ENCODE measurements around the gene CD80.

CD80 gene

DNA sequence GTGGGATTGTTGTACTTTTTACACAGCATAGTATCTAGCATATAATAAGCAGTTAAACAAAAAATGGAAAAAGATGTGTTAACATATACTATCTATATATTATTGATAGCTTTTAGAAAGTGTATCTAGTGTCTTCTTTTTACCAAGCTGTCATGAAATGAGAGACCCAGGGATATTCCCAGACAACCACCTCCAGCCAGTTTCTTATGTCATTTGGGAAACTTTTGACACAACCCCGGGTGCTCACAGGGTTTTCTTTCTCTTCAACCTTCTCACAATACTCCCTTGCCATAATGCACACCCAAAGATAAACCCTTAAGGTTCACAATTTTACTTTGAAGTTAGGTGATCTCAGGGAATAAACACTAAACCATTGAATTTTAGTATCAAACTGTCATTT, 33.4 kb upstream of the CD80 start:
- no peak for DNase-seq
- CTCF ChIA-PET = no interaction called here
- H3K27me3 Mint-ChIP-seq = peaks cover 38% of the 10 kb centered on the region
- no peak overlapping the region for H3K27ac Mint-ChIP-seq
- no peak overlapping the region for H3K4me3 Mint-ChIP-seq
- H3K4me1 Mint-ChIP-seq = peaks cover 11% of the 10 kb centered on the region
- peaks cover 11% of the 10 kb centered on the region for H3K9me3 Mint-ChIP-seq
- H3K36me3 Mint-ChIP-seq = peaks cover 6% of the 10 kb centered on the region

- Mint-ChIP-seq H3K27me3 (peaks cover 45% of the 10 kb centered on the region), H3K27ac (no peak overlapping the region), H3K4me1 (peaks cover 6% of the 10 kb centered on the region), H3K9me3 (peaks cover 11% of the 10 kb centered on the region), H3K36me3 (peaks cover 6% of the 10 kb centered on the region), H3K4me3 (no peak overlapping the region)
- DNase-seq = no peak
- CTCF ChIA-PET = interaction anchor here (1.0 kb wide), 1 partner anchor 10 kb away, joined by 3 read pairs; no protein-coding TSS in a partner anchor
These were observed 31.3 kb upstream of the CD80 start for GRCh38 chr3:119590706-119591105.

- no peak overlapping the region for H3K27ac Mint-ChIP-seq
- no peak overlapping the region for H3K4me3 Mint-ChIP-seq
- H3K9me3 Mint-ChIP-seq = peaks cover 11% of the 10 kb centered on the region
- H3K4me1 Mint-ChIP-seq = peaks cover 6% of the 10 kb centered on the region
- no peak for DNase-seq
- CTCF ChIA-PET = no interaction called here
- peaks cover 42% of the 10 kb centered on the region for H3K27me3 Mint-ChIP-seq
- peaks cover 6% of the 10 kb centered on the region for H3K36me3 Mint-ChIP-seq
These were observed 29.8 kb upstream of the CD80 start for GRCh38 chr3:119589102-119589773.

DNA sequence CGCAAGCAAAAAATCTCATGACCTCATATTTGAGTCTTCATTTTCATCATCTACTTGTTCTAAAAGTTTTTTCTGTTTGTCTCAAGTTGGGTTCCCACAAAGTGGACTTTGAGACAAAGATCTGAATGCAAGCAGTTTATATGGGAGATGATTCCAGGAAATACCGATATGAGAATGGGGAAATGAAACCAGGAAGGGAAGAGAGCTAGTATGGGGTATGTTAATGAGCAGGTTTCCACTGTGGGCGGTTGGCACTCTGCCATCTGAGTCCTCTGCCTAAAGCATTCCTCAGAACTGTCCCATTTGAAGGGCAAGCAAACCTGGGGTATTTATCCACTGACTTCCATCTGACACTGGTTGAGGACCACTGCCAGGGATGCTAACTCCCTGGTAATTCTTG, 28.7 kb upstream of the CD80 start:
- peaks cover 11% of the 10 kb centered on the region for H3K9me3 Mint-ChIP-seq
- H3K4me3 Mint-ChIP-seq = no peak overlapping the region
- no peak overlapping the region for H3K27ac Mint-ChIP-seq
- H3K36me3 Mint-ChIP-seq = peaks cover 6% of the 10 kb centered on the region
- no peak for DNase-seq
- peaks cover 6% of the 10 kb centered on the region for H3K4me1 Mint-ChIP-seq
- peaks cover 41% of the 10 kb centered on the region for H3K27me3 Mint-ChIP-seq
- CTCF ChIA-PET = interaction anchor here (1.0 to 1.5 kb wide), 2 partner anchors 12 to 94 kb away, joined by 3 to 4 read pairs; no protein-coding TSS in a partner anchor

- Mint-ChIP-seq H3K4me3 (no peak overlapping the region), H3K4me1 (peaks cover 6% of the 10 kb centered on the region), H3K27me3 (peaks cover 34% of the 10 kb centered on the region), H3K36me3 (peaks cover 6% of the 10 kb centered on the region), H3K9me3 (peaks cover 11% of the 10 kb centered on the region), H3K27ac (no peak overlapping the region)
- CTCF ChIA-PET = interaction anchor here (1.5 kb wide), 1 partner anchor 14 kb away, joined by 4 read pairs; no protein-coding TSS in a partner anchor
- no peak for DNase-seq
These were observed 27.3 kb upstream of the CD80 start for GRCh38 chr3:119586733-119587172.

DNA sequence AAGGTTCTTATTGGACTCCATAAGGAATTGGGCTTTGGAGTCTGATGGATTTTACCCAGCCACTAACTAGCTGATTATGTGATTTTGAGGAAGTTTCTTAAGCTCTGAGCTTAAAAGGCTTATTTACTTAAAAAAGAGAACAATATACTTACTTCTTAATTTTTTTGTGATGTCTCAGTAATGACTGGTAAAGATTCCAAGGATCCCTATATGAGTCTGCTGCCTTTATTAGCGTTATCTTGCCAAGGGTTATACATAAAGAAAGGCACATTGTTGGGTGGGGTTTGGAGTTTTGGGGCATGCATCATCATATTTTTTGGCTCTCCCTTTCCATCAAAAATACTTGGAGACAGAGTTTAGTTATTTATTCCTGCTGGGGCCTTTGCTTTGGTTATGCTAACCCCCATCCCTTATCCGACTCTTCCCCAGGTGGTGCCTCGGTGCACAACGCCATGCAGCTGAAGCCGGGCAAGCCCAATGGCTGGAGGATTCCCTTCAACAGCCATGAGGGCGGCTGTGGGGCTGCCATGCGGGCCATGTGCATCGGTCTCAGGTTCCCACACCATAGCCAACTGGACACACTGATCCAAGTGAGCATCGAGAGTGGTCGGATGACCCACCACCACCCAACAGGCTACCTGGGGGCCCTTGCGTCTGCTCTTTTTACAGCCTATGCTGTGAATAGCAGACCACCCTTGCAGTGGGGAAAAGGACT, 26.6 kb upstream of the CD80 start:
- DNase-seq = no peak
- CTCF ChIA-PET = no interaction called here
- Mint-ChIP-seq H3K4me1 (peaks cover 6% of the 10 kb centered on the region), H3K4me3 (no peak overlapping the region), H3K27me3 (peaks cover 29% of the 10 kb centered on the region), H3K27ac (no peak overlapping the region), H3K36me3 (peaks cover 6% of the 10 kb centered on the region), H3K9me3 (peaks cover 11% of the 10 kb centered on the region)

DNA sequence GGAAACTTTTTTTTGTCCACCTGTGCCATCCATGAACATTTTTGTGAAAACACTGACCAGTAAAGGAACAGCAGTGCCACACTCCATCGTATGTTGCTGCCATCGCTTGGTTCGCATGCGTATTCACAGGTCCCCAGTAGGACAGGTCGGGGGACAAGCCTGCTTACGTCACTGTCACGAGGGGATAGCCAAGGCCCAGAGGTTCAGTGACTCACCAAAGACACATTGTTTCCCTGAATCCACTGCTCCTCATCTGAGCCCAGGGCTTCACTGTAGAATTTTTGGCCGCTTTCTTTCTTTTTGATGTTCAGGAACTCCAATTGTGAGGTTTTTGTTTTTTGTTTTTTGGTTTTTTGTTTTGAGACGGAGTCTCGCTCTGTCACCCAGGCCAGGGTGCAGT, 25.8 kb upstream of the CD80 start:
- Mint-ChIP-seq H3K27me3 (peaks cover 28% of the 10 kb centered on the region), H3K27ac (no peak overlapping the region), H3K36me3 (peaks cover 5% of the 10 kb centered on the region), H3K4me1 (peaks cover 6% of the 10 kb centered on the region), H3K4me3 (no peak overlapping the region), H3K9me3 (peaks cover 6% of the 10 kb centered on the region)
- no peak for DNase-seq
- CTCF ChIA-PET = no interaction called here

GRCh38 chr3:119582178-119582577, 22.8 kb upstream of the CD80 start:
- H3K27ac Mint-ChIP-seq = no peak overlapping the region

GRCh38 chr3:119580067-119580760, 20.8 kb upstream of the CD80 start:
- peaks cover 10% of the 10 kb centered on the region for H3K4me1 Mint-ChIP-seq
- CTCF ChIA-PET = interaction anchor here (0.7 to 1.5 kb wide), 5 partner anchors 11 to 345 kb away, joined by 3 read pairs; partner anchors contain the start of gene B4GALT4
- H3K27me3 Mint-ChIP-seq = peaks cover 26% of the 10 kb centered on the region
- no peak overlapping the region for H3K27ac Mint-ChIP-seq
- no peaks in the 10 kb centered on the region for H3K36me3 Mint-ChIP-seq
- DNase-seq = no peak
- H3K9me3 Mint-ChIP-seq = no peaks in the 10 kb centered on the region
- peak overlapping the region; percentile 86 for H3K4me3 Mint-ChIP-seq

More at GRCh38 chr3:119582178-119582577, 22.8 kb upstream of the CD80 start:
- H3K36me3 Mint-ChIP-seq = no peaks in the 10 kb centered on the region
- H3K4me1 Mint-ChIP-seq = peaks cover 10% of the 10 kb centered on the region
- no peaks in the 10 kb centered on the region for H3K9me3 Mint-ChIP-seq
- H3K4me3 Mint-ChIP-seq = no peak overlapping the region
- DNase-seq = no peak
- peaks cover 26% of the 10 kb centered on the region for H3K27me3 Mint-ChIP-seq
- CTCF ChIA-PET = no interaction called here

GRCh38 chr3:119579366-119580066, 20.1 kb upstream of the CD80 start, which contains the start of gene ADPRH:
TSS of gene ADPRH (plus strand) at chr3:119579492. CDS start at chr3:119582170, 2,678 bp downstream.
- CTCF ChIA-PET = interaction anchor here (1.0 to 1.5 kb wide), 2 partner anchors 21 to 339 kb away, joined by 3 read pairs; partner anchors contain the start of gene B4GALT4
- Mint-ChIP-seq H3K27me3 (peaks cover 26% of the 10 kb centered on the region), H3K4me3 (peak within 1 kb of the TSS; percentile 86), H3K27ac (peak within 1 kb of the TSS; percentile 39), H3K4me1 (peaks cover 10% of the 10 kb centered on the region), H3K9me3 (no peaks in the 10 kb centered on the region), H3K36me3 (no peaks in the 10 kb centered on the region)
- DNase-seq = peak; percentile 63

GRCh38 chr3:119575507-119575906, 16.1 kb upstream of the CD80 start:
- Mint-ChIP-seq H3K36me3 (no peaks in the 10 kb centered on the region), H3K9me3 (no peaks in the 10 kb centered on the region), H3K27me3 (peaks cover 40% of the 10 kb centered on the region), H3K4me3 (no peak overlapping the region), H3K27ac (no peak overlapping the region), H3K4me1 (peaks cover 10% of the 10 kb centered on the region)
- CTCF ChIA-PET = interaction anchor here (0.6 kb wide), 1 partner anchor 69 kb away, joined by 3 read pairs; no protein-coding TSS in a partner anchor
- DNase-seq = no peak

DNA sequence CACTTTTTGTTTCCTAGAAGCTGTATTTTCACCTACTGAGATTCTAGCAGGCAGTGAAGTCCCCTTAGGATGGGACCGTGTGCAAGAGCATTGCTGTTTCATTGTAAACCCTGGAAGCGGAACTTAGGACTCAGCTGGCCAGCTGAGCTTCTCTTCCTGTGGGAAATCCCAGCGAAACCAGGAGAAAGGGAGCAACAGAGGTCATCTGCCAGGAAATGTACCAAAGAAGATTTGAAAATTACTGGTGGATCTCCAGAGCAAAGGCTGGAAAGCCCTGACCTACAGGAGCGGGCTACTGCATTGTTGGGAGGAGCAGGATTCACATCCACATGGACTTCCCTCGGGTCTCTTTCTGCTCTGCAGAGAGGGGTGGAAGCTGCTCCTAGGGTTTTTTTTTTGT, 12.3 kb upstream of the CD80 start:
- no peaks in the 10 kb centered on the region for H3K9me3 Mint-ChIP-seq
- H3K4me1 Mint-ChIP-seq = peaks cover 7% of the 10 kb centered on the region
- peaks cover 48% of the 10 kb centered on the region for H3K27me3 Mint-ChIP-seq
- no peak overlapping the region for H3K27ac Mint-ChIP-seq
- no peak overlapping the region for H3K4me3 Mint-ChIP-seq
- DNase-seq = no peak
- no peaks in the 10 kb centered on the region for H3K36me3 Mint-ChIP-seq
- CTCF ChIA-PET = interaction anchor here (1.3 kb wide), 1 partner anchor 269 kb away, joined by 3 read pairs; no protein-coding TSS in a partner anchor

GRCh38 chr3:119571230-119571629, 11.8 kb upstream of the CD80 start:
- H3K4me1 Mint-ChIP-seq = peaks cover 7% of the 10 kb centered on the region
- H3K27me3 Mint-ChIP-seq = peaks cover 48% of the 10 kb centered on the region
- H3K27ac Mint-ChIP-seq = no peak overlapping the region
- no peak overlapping the region for H3K4me3 Mint-ChIP-seq
- CTCF ChIA-PET = interaction anchor here (1.3 kb wide), 1 partner anchor 268 kb away, joined by 3 read pairs; no protein-coding TSS in a partner anchor
- no peak for DNase-seq
- H3K36me3 Mint-ChIP-seq = no peaks in the 10 kb centered on the region
- no peaks in the 10 kb centered on the region for H3K9me3 Mint-ChIP-seq

Data from activated naive CD4-positive, alpha-beta T cell treated with anti-CD3 and anti-CD28 coated beads, Interleukin-2, amount 10 ng/mL, durations not matched to agents 7 days and 5 days (primary cell).